ENCODE measurements around the gene RAET1E. TPM values are rescaled to one million over a fixed set of nuclear protein-coding genes. Genes with fewer than 3 reads are reported as not detected.

The RAET1E gene
- total RNA-seq, 1 donor from 2014 or later = 27.5 TPM

- Histone ChIP-seq H3K36me3 (no peaks in the 10 kb centered on the region), H3K9me3 (no peaks in the 10 kb centered on the region), H3K4me3 (no peak overlapping the region), H3K4me1 (peaks cover 24% of the 10 kb centered on the region), H3K27ac (no peak overlapping the region), H3K27me3 (peaks cover 15% of the 10 kb centered on the region)
- intact Hi-C loops (cut with DNase I) = loop anchor here (1.0 kb wide), 1 partner anchor 80 kb away; no protein-coding TSS in a partner anchor
- no peak for TF ChIP-seq CTCF (IDR thresholded peaks at IDR 0.05)
- no peak for TF ChIP-seq POLR2AphosphoS5 (IDR thresholded peaks at IDR 0.05; ENCODE audit: insufficient read depth in 1 of 2, low read depth in 1 of 2)
- TF ChIP-seq POLR2A (IDR thresholded peaks at IDR 0.05) = no peak
- DNase-seq (ENCODE audit: extremely low spot score in 2 of 2) = no peak
Observed at GRCh38 chr6:149936743-149937142, 38.8 kb upstream of the RAET1E start.

GRCh38 chr6:149935668-149936067 lies 37.8 kb upstream of the RAET1E start:
- no peaks in the 10 kb centered on the region for H3K36me3 ChIP-seq
- H3K27ac ChIP-seq = no peak overlapping the region
- TF ChIP-seq POLR2AphosphoS5 (IDR thresholded peaks at IDR 0.05; ENCODE audit: insufficient read depth in 1 of 2, low read depth in 1 of 2) = no peak
- TF ChIP-seq CTCF (IDR thresholded peaks at IDR 0.05) = no peak
- TF ChIP-seq POLR2A (IDR thresholded peaks at IDR 0.05) = no peak
- peak in 1 of 2 donors; percentile 80 for DNase-seq (ENCODE audit: extremely low spot score in 2 of 2)
- peaks cover 14% of the 10 kb centered on the region for H3K4me1 ChIP-seq
- H3K4me3 ChIP-seq = no peak overlapping the region
- H3K9me3 ChIP-seq = no peaks in the 10 kb centered on the region
- intact Hi-C loops (cut with DNase I) = loop anchor here (1.0 kb wide), 1 partner anchor 81 kb away; no protein-coding TSS in a partner anchor
- H3K27me3 ChIP-seq = peaks cover 15% of the 10 kb centered on the region

GRCh38 chr6:149935246-149935645 lies 37.3 kb upstream of the RAET1E start:
- H3K4me1 ChIP-seq = peaks cover 13% of the 10 kb centered on the region
- intact Hi-C loops (cut with DNase I) = no loop called here
- TF ChIP-seq POLR2A (IDR thresholded peaks at IDR 0.05) = no peak
- TF ChIP-seq POLR2AphosphoS5 (IDR thresholded peaks at IDR 0.05; ENCODE audit: insufficient read depth in 1 of 2, low read depth in 1 of 2) = no peak
- no peak for TF ChIP-seq CTCF (IDR thresholded peaks at IDR 0.05)

GRCh38 chr6:149934249-149935156 lies 36.6 kb upstream of the RAET1E start:
- intact Hi-C loops (cut with DNase I) = no loop called here
- TF ChIP-seq CTCF (IDR thresholded peaks at IDR 0.05) = peak; percentile 71 to 87 (median 73)
- TF ChIP-seq POLR2A (IDR thresholded peaks at IDR 0.05) = no peak
- TF ChIP-seq POLR2AphosphoS5 (IDR thresholded peaks at IDR 0.05; ENCODE audit: insufficient read depth in 1 of 2, low read depth in 1 of 2) = no peak
- H3K4me3 ChIP-seq = no peak overlapping the region

More at GRCh38 chr6:149935246-149935645, 37.3 kb upstream of the RAET1E start:
- no peaks in the 10 kb centered on the region for H3K36me3 ChIP-seq
- H3K27me3 ChIP-seq = peaks cover 15% of the 10 kb centered on the region
- no peaks in the 10 kb centered on the region for H3K9me3 ChIP-seq
- peak; percentile 79 to 91 for DNase-seq (ENCODE audit: extremely low spot score in 2 of 2)
- no peak overlapping the region for H3K27ac ChIP-seq
- H3K4me3 ChIP-seq = no peak overlapping the region

GRCh38 chr6:149933461-149933860 lies 35.5 kb upstream of the RAET1E start:
- Histone ChIP-seq H3K36me3 (no peaks in the 10 kb centered on the region), H3K9me3 (no peaks in the 10 kb centered on the region), H3K4me1 (peaks cover 4% of the 10 kb centered on the region), H3K27me3 (peaks cover 6% of the 10 kb centered on the region), H3K4me3 (no peak overlapping the region), H3K27ac (no peak overlapping the region)
- no peak for TF ChIP-seq CTCF (IDR thresholded peaks at IDR 0.05)
- TF ChIP-seq POLR2A (IDR thresholded peaks at IDR 0.05) = no peak
- DNase-seq (ENCODE audit: extremely low spot score in 2 of 2) = no peak
- intact Hi-C loops (cut with DNase I) = no loop called here

More at GRCh38 chr6:149934249-149935156, 36.6 kb upstream of the RAET1E start:
- peaks cover 13% of the 10 kb centered on the region for H3K4me1 ChIP-seq
- H3K27ac ChIP-seq = no peak overlapping the region
- DNase-seq (ENCODE audit: extremely low spot score in 2 of 2) = peak in 1 of 2 donors; percentile 84
- H3K9me3 ChIP-seq = no peaks in the 10 kb centered on the region
- no peaks in the 10 kb centered on the region for H3K36me3 ChIP-seq
- H3K27me3 ChIP-seq = peaks cover 15% of the 10 kb centered on the region
